ENCODE results near the gene CRYGS.

DNA sequence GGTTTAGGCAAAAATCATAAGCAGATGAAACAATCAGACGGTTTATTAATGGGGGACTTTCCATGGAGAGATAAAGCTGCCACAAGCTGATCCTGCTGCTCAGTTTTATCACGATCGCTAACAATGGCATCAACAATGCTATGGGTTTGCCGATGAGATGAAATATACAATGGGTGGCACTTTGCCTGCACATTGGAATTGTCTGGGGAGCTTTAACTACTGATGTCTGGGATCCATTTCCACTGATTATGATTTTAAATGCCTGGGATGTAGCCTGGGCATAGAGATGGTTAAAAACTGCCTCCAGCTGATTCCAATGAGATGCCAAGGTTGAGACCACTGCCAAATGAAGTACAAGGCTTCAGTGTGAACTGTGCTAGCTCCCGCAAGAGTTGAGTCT, 30.8 kb downstream of the CRYGS start:
- TF ChIP-seq ZNF274 (IDR thresholded peaks at IDR 0.05; ENCODE audit: low read depth, low read length) (no peak), YY1 (IDR thresholded peaks at IDR 0.05; ENCODE audit: insufficient read depth, insufficient read length) (no peak), SUZ12 (IDR thresholded peaks at IDR 0.05; ENCODE audit: extremely low read depth, insufficient read depth, insufficient read length) (no peak)

Measured in NT2/D1 (cell line).